Measurements from ENCODE around the gene PDE4D. TPM values are rescaled to one million over a fixed set of nuclear protein-coding genes. Genes with fewer than 3 reads are reported as not detected.

Gene PDE4D
- total and polyA plus RNA-seq, 2 donors (not counting 3 experiments of a cell fraction or from before 2014, with no cell fraction given) = 34.5 to 51.2 TPM

GRCh38 chr5:59783264-59783663 is 110.3 kb downstream of the PDE4D start:
- Histone ChIP-seq H3K4me2 (ENCODE audit: insufficient read depth, low read length) (no peak overlapping the region), H3K27ac (ENCODE audit: insufficient read depth, low read depth, low read length) (no peak overlapping the region), H3K9ac (replicated peaks; ENCODE audit: extremely low read depth, insufficient read depth, low read length) (no peak overlapping the region), H3K27me3 (ENCODE audit: control insufficient read depth in 2 of 2, insufficient read depth in 2 of 2, low read length in 2 of 2) (no peaks in the 10 kb centered on the region), H3K79me2 (ENCODE audit: control insufficient read depth, insufficient read depth, low read length) (no peaks in the 10 kb centered on the region), H2AFZ (ENCODE audit: low read depth, low read length) (no peak overlapping the region), H3K36me3 (ENCODE audit: control insufficient read depth in 2 of 2, extremely low read depth in 1 of 2, insufficient read depth in 2 of 2, low read length in 2 of 2) (no peaks in the 10 kb centered on the region), H4K20me1 (replicated peaks; ENCODE audit: control insufficient read depth, extremely low read depth, insufficient read depth, low read length) (no peaks in the 10 kb centered on the region), H3K9me1 (replicated peaks; ENCODE audit: control insufficient read depth, extremely low read depth, insufficient read depth, low read length) (no peaks in the 10 kb centered on the region), H3K4me1 (ENCODE audit: control insufficient read depth, extremely low read depth, insufficient read depth, low read length) (peaks cover 11% of the 10 kb centered on the region), H3K9me3 (replicated peaks; ENCODE audit: control insufficient read depth, insufficient read depth, low read length) (no peaks in the 10 kb centered on the region), H3K4me3 (replicated peaks in 1 of 3; ENCODE audit: insufficient read depth in 1 of 3, low read depth in 1 of 3, low read length in 3 of 3) (no peak overlapping the region)
- TF ChIP-seq FOS (IDR thresholded peaks at IDR 0.05; ENCODE audit: borderline replicate concordance, insufficient read depth, low read length) (no peak), MYC (IDR thresholded peaks at IDR 0.05; ENCODE audit: low read depth, low read length) (no peak), EZH2 (IDR thresholded peaks at IDR 0.05; ENCODE audit: borderline replicate concordance, low read depth, low read length, severe bottlenecking) (no peak), POLR2AphosphoS5 (IDR thresholded peaks at IDR 0.05; ENCODE audit: insufficient read depth, low read depth, low read length) (no peak), GATA2 (IDR thresholded peaks at IDR 0.05; ENCODE audit: insufficient read depth, insufficient read length, low read depth, low read length) (no peak), POLR2A (IDR thresholded peaks at IDR 0.05; ENCODE audit: low read depth, low read length) (no peak), JUN (IDR thresholded peaks at IDR 0.05; ENCODE audit: borderline replicate concordance, insufficient read depth, insufficient read length, low read depth) (no peak)
- TF ChIP-seq, protein P1, sequence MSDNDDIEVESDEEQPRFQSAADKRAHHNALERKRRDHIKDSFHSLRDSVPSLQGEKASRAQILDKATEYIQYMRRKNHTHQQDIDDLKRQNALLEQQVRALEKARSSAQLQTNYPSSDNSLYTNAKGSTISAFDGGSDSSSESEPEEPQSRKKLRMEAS (IDR thresholded peaks at IDR 0.05; ENCODE audit: insufficient read depth, insufficient read length) = no peak
- TF ChIP-seq, protein P2, sequence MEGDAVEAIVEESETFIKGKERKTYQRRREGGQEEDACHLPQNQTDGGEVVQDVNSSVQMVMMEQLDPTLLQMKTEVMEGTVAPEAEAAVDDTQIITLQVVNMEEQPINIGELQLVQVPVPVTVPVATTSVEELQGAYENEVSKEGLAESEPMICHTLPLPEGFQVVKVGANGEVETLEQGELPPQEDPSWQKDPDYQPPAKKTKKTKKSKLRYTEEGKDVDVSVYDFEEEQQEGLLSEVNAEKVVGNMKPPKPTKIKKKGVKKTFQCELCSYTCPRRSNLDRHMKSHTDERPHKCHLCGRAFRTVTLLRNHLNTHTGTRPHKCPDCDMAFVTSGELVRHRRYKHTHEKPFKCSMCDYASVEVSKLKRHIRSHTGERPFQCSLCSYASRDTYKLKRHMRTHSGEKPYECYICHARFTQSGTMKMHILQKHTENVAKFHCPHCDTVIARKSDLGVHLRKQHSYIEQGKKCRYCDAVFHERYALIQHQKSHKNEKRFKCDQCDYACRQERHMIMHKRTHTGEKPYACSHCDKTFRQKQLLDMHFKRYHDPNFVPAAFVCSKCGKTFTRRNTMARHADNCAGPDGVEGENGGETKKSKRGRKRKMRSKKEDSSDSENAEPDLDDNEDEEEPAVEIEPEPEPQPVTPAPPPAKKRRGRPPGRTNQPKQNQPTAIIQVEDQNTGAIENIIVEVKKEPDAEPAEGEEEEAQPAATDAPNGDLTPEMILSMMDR (IDR thresholded peaks at IDR 0.05; ENCODE audit: extremely low read depth in 1 of 2, insufficient read depth in 1 of 2, low read depth in 1 of 2, low read length in 2 of 2) = no peak
- POLR2A ChIA-PET = no interaction called here
- DNase-seq (ENCODE audit: low read depth, low spot score) (no peak), FAIRE-seq (no peak)
- intact Hi-C loops (cut with micrococcal nuclease) (no loop called here), dilution Hi-C loops (cut with MboI; ENCODE audit: extremely low pct_ligation_motif_present, low sequenced_read_pairs) (no loop called here)
- no TSS peak for BruUV-seq (replicated peaks)
- CTCF ChIA-PET = interaction anchor here (0.7 to 1.4 kb wide), 2 partner anchors 12 to 278 kb away, joined by 3 read pairs; no protein-coding TSS in a partner anchor

Measured in endothelial cell of umbilical vein (primary cell).